NCI-H2227 (cell line): ENCODE data around the gene KCNH4.
"Not testable (repeated sequence)": the region's sequence is repeated elsewhere in the genome, so short reads cannot be mapped to it uniquely, and the experiment has no call there.

Experiments
- DNase-seq: peaks from one replicate; lab custom pipeline; 2025; ENCODE audit not compliant: unreplicated experiment; lab: John Stamatoyannopoulos, UW

KCNH4 gene

GRCh38 chr17:42140690-42141089 lies 40.3 kb downstream of the KCNH4 start:
- DNase-seq: not testable (repeated sequence)

- no peak for DNase-seq
Observed at GRCh38 chr17:42138749-42139492, 42.0 kb downstream of the KCNH4 start.

DNA sequence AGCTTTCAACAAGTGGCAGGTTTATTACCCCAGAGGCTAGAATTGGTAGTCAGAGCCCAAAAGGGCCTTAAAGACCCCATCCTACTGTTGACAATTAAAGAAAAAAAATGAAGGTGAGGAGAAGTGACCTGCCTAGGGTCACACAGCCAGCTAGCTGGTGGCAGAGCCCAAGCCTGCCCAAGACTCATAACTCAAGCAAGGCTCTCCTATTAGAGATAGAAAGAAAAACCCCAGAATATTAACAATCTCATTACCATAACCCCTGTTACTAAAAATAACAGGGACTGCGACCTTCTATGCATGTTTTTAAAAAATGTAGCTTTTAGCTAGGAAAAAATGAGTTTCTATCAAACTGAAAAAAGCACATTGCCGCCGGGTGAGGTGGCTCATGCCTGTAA lies 44.3 kb downstream of the KCNH4 start:
- no peak for DNase-seq

DNA sequence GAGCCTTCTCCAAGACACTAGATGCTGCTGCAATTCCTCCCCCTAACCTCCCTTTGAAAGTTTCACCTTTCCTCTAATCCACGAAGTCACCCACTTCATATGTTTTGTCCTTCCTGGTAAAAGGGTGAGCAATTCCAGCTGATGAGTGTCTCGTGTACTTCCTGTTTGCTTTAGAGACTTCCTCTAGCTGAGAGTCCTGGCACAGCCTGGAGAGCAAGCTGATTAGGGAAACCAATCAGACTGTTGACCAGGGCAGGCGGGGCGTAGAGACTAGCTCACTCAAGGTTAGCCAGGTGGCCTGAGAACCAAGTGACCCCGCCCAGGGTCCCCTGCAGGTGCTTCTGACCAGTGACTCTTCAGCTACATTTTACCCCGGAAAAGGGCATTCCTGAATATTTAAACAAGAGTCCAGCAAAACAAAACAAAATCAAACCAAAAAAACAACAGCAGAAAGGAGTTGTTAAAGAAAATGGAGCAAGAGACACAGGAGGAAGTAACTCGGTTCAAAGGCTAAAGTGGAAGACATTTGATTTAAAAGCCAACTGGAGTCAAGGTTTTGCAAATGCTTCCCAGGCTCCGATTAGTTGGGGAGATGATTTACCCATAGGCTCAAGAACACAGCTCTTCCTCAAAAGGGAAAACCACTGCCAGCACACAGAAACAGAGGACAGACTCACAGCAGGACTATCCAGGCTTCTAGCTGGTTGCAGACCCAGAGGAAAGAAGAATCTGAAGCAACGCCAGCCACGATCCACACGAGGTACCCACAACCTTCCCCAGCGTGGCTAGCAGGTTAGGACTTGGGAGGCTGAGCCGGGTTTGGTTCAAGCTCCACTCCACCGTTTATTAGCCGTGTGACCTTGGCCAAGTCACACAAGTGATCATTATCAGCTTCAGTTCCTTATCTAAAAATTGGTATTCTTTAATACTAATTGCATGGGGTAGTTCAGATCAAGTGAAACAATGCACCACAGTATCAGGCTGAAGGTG lies 45.0 kb downstream of the KCNH4 start:
- DNase-seq: no peak

DNA sequence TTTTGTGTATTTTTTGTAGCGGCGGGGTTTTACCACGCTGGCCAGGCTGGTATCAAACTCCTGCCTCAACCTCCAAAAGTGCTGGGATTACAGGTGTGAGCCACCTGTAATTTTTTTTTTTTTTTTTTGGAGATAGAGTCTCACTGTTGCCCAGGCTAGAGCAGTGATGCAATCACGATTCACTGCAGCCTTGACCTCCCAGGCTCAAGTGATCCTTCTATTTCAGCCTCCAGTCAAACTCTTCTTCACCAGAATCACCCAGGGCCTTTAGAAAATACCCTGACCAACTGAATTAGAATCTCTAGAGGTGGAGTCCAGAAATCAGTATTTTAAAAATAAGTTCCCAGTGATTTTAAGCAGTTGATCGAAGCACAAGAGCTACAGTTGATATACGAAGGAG lies 45.8 kb downstream of the KCNH4 start:
- DNase-seq: no peak

DNA sequence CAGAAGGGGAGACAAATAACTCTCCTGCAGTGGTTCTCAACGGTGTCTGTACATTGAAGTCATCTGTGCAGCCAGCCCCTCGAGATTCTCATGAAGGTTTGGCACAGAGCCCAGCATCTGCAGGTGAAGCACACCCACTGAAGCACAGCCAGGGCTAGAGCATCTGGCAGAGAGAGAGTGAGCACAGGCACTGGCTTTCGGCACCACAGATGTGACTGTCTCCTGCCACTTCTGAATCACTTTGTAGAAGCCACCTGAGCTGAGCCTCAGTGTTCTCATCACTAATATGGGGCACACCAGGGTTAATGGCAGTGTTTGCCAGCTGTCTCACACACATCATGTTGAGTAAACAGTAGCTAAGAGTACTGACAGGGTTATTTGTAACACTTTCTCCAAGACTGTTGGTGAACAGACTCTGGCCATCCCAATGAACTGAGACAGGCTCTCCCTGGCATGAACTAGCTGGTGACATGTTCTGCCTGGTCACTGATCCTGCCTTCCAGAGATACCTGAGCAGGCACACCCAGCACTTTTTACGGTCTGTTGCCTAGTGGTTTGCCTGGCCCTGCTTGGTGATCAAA lies 47.4 kb downstream of the KCNH4 start:
- peak; percentile 80 for DNase-seq

- peak; percentile 69 for DNase-seq
Observed at GRCh38 chr17:42132941-42133340, 48.0 kb downstream of the KCNH4 start.

GRCh38 chr17:42131981-42132432 lies 48.9 kb downstream of the KCNH4 start:
- no peak for DNase-seq

DNA sequence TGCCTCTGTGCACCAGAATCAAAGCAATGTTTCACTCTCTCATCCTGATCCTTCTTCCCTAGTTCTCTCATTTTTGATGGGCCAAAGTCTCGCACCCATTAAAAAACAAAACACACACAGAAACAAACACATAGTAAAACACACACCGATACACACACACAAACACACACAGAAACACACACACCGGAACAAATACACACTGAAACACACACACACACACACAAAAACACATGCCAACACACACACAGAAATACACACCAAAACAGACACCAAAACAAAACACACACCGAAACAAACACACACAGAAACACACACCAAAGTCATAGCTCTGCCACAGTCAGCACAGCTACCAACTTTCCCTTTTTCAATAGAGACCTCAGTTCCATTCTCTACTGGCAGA lies 49.7 kb downstream of the KCNH4 start:
- no peak for DNase-seq

GRCh38 chr17:42130310-42130936 lies 50.5 kb downstream of the KCNH4 start:
- no peak for DNase-seq

DNA sequence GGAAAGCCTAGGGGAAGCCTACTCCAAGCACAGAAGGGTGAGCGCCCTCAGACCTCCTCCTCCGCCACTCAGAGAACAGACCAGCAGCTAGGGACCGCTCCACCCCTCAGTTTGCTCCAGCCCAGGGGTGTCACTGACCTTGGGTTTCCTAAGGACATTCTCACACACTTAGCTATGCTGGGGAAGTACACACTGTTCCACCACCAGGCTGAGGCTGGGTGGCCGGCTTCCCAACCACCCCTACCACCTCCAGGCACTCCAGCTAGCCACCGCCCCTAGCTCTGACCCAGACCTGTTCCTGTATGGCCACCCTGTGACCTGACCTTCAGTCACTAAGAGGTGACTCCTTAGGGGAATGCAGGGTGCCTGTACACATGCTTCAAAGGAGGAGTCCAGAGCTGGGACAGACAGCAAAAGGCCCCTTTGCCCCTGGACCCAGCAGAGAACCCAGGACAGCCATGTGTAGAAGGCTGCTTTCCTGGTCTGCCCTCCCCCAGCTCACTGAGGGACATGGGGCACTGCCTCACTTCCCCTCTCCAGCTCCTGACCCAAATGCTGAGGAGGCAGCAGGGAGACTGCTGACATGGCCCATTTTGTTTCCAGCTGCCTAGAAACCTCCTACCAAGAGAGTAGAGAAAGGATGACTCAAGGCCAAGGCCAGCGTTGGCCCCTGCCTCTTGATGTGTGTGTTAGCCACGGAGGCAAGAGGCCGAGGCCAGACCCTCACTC lies 51.7 kb downstream of the KCNH4 start:
- no peak for DNase-seq

DNA sequence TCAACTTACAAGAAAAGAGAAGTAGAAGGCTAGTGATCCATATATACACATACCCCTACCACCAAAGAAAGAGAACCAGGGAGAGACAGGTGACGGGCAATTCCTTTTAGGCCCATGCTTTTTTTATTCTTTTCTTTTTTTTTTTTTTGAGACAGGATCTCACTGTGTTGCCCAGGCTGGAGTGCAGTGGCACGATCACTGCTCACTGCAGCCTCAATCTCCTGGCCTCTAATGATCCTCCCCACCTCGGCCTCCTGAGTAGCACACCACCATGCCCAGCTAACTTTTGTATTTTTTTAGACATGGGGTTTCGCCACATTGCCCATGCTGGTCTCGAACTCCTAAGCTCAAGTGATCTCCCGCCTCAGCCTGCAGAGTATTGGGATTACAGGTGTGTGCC lies 53.5 kb downstream of the KCNH4 start:
- DNase-seq: no peak

- no peak for DNase-seq
Observed at GRCh38 chr17:42126836-42127235, 54.1 kb downstream of the KCNH4 start.

GRCh38 chr17:42125565-42125964 lies 55.4 kb downstream of the KCNH4 start:
- peak; percentile 17 for DNase-seq

DNA sequence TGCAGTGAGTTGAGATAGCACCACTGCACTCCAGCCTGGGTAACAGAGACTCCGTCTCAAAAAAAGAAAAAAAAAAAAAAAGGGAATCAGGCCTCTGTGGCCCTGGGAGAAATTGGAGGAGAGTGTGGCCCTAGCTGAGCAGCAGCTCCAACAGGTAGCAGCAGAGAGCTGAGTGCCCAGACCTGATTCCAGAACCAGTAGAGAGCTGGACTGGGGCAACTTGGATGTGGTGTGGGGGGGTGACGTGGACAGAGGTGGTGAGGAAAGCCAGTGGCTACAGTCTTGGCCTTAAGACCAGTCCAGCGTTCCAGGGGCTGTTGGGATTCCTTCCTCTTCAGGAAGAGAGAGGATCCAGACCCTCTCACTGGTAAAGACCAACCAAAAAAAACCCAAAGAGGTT lies 56.7 kb downstream of the KCNH4 start:
- no peak for DNase-seq

- no peak for DNase-seq
Observed at GRCh38 chr17:42122371-42123303, 58.3 kb downstream of the KCNH4 start, which contains the start of gene HSPB9. HSPB9 (plus strand) TSS chr17:42122804; CDS start chr17:42122851, 47 bp downstream.

DNA sequence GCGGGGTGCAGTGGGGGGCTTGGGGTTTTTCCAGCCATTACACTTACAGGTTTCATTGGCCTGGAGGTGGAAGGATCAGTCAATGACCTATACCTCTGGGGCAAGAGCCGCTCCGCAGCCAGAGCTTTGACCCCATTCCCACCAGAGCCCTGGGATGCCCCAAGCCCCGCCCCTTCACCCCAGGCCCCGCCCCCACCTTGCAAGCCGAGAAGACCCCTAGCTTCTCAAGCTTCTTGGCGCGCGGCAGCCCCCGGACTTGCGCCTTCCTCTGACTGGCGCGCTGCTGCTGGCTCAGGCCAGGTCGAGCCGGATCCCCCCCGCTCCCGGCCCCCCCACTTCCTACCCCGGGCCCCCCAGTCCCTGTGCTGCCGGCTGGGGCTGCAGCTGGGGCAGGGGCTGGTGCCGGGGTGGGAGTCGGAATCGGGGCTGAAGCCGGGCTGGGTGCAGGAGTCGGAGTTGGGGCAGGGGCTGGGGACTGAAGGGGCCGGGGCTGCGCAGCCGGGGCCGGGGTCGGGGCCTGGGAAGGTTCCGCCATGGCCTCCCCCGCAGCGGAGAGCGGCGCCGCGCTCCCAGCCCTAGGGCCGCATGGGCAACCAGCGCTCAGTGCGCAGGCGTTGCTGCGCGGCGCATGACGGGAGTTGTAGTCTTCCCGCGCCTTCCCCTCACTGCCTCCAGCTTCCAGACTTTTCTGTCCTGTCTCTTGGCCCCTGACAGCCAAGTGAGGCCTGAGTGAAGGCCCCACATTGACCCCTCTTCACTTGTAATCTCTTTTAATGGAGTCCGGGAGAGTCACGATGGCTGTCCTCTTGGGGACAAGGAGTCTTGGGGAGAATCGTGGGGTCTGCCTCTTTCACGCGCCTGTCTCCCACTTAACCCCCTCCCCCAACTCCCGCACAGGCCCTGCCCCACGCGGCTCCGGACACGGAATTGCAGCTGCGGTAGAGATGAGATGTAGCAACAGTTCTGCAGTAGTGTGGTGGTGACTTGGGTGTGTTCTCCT lies 59.9 kb downstream of the KCNH4 start, which contains the start of gene KAT2A:
Gene KAT2A, minus strand, starts transcription at position 598 of the 1,000 bp plus-strand sequence. Its CDS starts 63 bp downstream, at position 535.
- peak; percentile 91 for DNase-seq
